ENCODE data around the gene SPSB1. TPM values are rescaled to one million over a fixed set of nuclear protein-coding genes. Genes with fewer than 3 reads are reported as not detected.

SPSB1 gene
- total RNA-seq, 1 experiment from 2014 or later, result 18.2 TPM

DNA sequence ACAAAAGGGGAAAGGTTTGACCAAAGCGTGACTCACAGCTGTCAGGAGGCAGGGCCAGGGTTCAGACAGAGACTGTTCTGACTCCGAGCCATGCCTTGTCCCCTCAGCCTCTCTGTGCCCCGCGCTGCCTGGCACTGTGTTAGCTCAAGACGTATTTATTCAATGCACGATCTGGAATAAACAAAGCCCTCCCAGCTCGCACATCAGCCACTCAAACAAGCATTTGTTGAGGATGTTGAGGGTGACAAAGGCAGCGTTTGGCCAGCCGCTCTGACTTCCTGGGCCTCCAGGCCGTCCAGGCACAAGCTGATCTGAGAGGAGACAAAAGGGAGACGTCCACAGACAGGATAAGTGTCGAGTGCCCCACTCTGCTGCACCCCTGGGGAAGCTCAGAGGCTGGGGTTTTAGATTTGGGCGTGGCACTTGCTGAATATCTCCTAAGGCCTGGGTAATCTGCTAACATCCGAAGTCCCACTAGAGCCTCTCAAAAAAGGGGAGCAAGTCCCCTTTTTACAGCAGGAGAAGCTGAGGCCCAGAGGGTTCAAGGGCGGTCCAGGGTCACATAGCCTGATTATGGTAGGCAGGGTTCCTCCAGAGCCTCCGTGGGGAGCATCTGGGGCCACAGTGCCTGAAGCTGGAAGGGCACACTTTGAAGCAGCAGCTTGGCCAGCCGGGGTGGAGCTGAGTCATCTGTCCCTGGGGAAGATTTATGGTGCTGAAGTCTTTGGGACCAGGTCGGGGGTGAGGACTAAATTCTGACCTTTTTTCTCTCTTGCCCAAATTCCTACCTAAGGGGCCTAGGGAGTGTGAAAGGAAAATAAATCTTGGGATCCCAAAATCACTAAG, 95.9 kb downstream of the SPSB1 start:
- Mint-ChIP-seq H3K4me3 (ENCODE audit: unreplicated experiment) (no peak overlapping the region), H3K4me1 (ENCODE audit: low read depth, unreplicated experiment) (peaks cover 7% of the 10 kb centered on the region), H3K27me3 (ENCODE audit: insufficient read depth, unreplicated experiment) (no peaks in the 10 kb centered on the region), H3K36me3 (ENCODE audit: insufficient read depth, unreplicated experiment) (no peaks in the 10 kb centered on the region), H3K27ac (ENCODE audit: unreplicated experiment) (no peak overlapping the region), H3K9me3 (ENCODE audit: unreplicated experiment) (no peaks in the 10 kb centered on the region)
- Histone ChIP-seq H3K36me3 (ENCODE audit: control insufficient read depth, insufficient read depth, low read length) (no peaks in the 10 kb centered on the region), H3K9me3 (no peaks in the 10 kb centered on the region), H3K4me3 (ENCODE audit: low read depth, low read length) (no peak overlapping the region), H3K27me3 (replicated peaks; ENCODE audit: control insufficient read depth, insufficient read depth, low read length) (no peaks in the 10 kb centered on the region), H3K4me1 (peaks cover 14% of the 10 kb centered on the region; the same call in 1 of the 2 replicates)
- DNase-seq, result no peak
- no TSS peak for BruUV-seq (replicated peaks)
- ChIA-PET CTCF (interaction anchor here (1.0 kb wide), 1 partner anchor 11 kb away, joined by 4 read pairs; no protein-coding TSS in a partner anchor), POLR2A (no interaction called here)
- intact Hi-C loops (cut with micrococcal nuclease; ENCODE audit: unreplicated experiment), result no loop called here
- TF ChIP-seq CTCF (IDR thresholded peaks at IDR 0.05; ENCODE audit: insufficient read depth in 1 of 2, low read depth in 1 of 2, low read length in 1 of 2, severe bottlenecking in 1 of 2, unreplicated experiment in 1 of 2), result no peak

GRCh38 chr1:9389968-9390367, 97.3 kb downstream of the SPSB1 start:
- intact Hi-C loops (cut with micrococcal nuclease; ENCODE audit: unreplicated experiment), result no loop called here
- no peak overlapping the region for H3K4me3 ChIP-seq (ENCODE audit: low read depth, low read length)
- Mint-ChIP-seq H3K4me3 (ENCODE audit: unreplicated experiment) (no peak overlapping the region), H3K4me1 (ENCODE audit: low read depth, unreplicated experiment) (no peaks in the 10 kb centered on the region), H3K9me3 (ENCODE audit: unreplicated experiment) (peaks cover 2% of the 10 kb centered on the region), H3K27ac (ENCODE audit: unreplicated experiment) (no peak overlapping the region), H3K36me3 (ENCODE audit: insufficient read depth, unreplicated experiment) (no peaks in the 10 kb centered on the region), H3K27me3 (ENCODE audit: insufficient read depth, unreplicated experiment) (no peaks in the 10 kb centered on the region)
- no peak for TF ChIP-seq CTCF (IDR thresholded peaks at IDR 0.05; ENCODE audit: insufficient read depth in 1 of 2, low read depth in 1 of 2, low read length in 1 of 2, severe bottlenecking in 1 of 2, unreplicated experiment in 1 of 2)
- H3K9me3 ChIP-seq, result no peaks in the 10 kb centered on the region
- no peaks in the 10 kb centered on the region for H3K36me3 ChIP-seq (ENCODE audit: control insufficient read depth, insufficient read depth, low read length)
- no peaks in the 10 kb centered on the region for H3K27me3 ChIP-seq (replicated peaks; ENCODE audit: control insufficient read depth, insufficient read depth, low read length)
- POLR2A ChIA-PET, result no interaction called here
- CTCF ChIA-PET, result no interaction called here
- BruUV-seq (replicated peaks), result no TSS peak
- peaks cover 7% of the 10 kb centered on the region; the same call in 1 of the 2 replicates for H3K4me1 ChIP-seq
- no peak for DNase-seq

DNA sequence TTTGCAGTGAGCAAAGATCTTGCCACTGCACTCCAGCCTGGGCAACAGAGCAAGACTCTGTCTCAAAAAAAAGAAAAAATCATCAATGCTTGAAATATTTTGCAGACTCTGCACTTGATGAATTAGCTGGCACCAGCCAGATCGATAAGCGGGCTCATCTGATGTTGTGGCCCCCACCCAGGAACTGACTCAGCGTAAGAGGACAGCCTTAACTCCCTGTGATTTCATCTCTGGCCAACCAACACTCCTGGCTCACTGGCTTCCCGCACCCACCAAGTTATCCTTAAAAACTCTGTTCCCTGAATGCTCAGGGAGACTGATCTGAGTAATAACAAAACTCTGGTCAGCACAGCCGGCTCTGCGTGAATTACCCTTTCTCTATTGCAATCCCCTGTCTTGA, 98.9 kb downstream of the SPSB1 start:
- Mint-ChIP-seq H3K27ac (ENCODE audit: unreplicated experiment) (no peak overlapping the region), H3K4me3 (ENCODE audit: unreplicated experiment) (no peak overlapping the region), H3K9me3 (ENCODE audit: unreplicated experiment) (peaks cover 10% of the 10 kb centered on the region), H3K4me1 (ENCODE audit: low read depth, unreplicated experiment) (no peaks in the 10 kb centered on the region), H3K36me3 (ENCODE audit: insufficient read depth, unreplicated experiment) (no peaks in the 10 kb centered on the region), H3K27me3 (ENCODE audit: insufficient read depth, unreplicated experiment) (no peaks in the 10 kb centered on the region)
- DNase-seq, result no peak
- no peak for TF ChIP-seq CTCF (IDR thresholded peaks at IDR 0.05; ENCODE audit: insufficient read depth in 1 of 2, low read depth in 1 of 2, low read length in 1 of 2, severe bottlenecking in 1 of 2, unreplicated experiment in 1 of 2)
- POLR2A ChIA-PET, result no interaction called here
- CTCF ChIA-PET, result no interaction called here
- no peaks in the 10 kb centered on the region for H3K36me3 ChIP-seq (ENCODE audit: control insufficient read depth, insufficient read depth, low read length)
- intact Hi-C loops (cut with micrococcal nuclease; ENCODE audit: unreplicated experiment), result no loop called here
- no peak overlapping the region for H3K4me3 ChIP-seq (ENCODE audit: low read depth, low read length)
- H3K9me3 ChIP-seq, result no peaks in the 10 kb centered on the region
- 0 out of 2 replicates have a peak, but pooled peaks cover 5% of the 10 kb centered on the region for H3K4me1 ChIP-seq
- BruUV-seq (replicated peaks), result no TSS peak
- no peaks in the 10 kb centered on the region for H3K27me3 ChIP-seq (replicated peaks; ENCODE audit: control insufficient read depth, insufficient read depth, low read length)

Measured in Caco-2 (cell line).